NOMO-1 treated with dmso at 0.1 percent for 144 hours (cell line): ENCODE measurements around the gene CD300H.

Source experiments
- DNase-seq: peaks from one replicate; lab custom pipeline; 2025; ENCODE audit not compliant: unreplicated experiment; lab: John Stamatoyannopoulos, UW

The CD300H gene

GRCh38 chr17:74552037-74552436 lies 15.3 kb downstream of the CD300H start:
- no peak for DNase-seq

GRCh38 chr17:74550602-74551001 lies 16.7 kb downstream of the CD300H start:
- no peak for DNase-seq

DNA sequence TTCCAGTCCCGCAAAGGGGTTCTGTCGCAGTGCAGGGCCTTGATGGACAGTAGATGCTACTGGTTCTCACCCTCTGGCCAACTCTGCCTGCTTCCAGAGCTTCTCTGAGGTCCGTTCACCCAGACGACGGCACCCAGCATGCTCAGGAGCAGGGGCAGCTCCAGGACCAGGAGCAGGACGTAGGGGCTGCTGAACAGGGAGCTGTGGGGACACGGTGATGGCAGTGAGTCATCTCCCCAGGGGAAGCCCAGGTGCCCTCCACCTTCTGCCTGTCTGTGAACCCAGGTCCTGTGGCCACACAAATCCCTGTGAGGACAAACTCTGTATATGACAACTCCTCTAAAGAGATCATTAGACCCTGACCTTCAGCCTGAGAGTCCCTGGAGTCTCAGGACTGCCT lies 18.0 kb downstream of the CD300H start:
- no peak for DNase-seq

DNA sequence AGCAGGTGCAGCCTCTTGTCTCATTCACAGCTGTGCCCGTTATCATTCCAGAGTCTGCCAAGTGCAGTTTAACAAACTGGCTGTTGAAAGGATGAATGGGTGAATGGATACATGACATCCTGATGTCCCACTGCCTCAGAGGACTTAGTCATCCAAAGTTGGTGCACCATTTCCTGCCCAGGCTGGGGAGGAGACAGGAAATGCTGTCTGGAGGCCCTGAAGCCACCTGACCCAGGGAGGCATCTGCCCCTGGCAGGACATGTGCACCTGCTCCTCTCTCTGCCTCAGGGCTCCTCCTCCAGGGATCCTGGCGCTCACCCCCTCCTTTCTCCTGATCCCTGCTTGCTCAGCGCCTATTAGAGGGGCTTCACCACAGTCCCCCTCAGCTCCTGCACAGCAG lies 19.6 kb downstream of the CD300H start:
- peak; percentile 15 for DNase-seq

GRCh38 chr17:74547264-74547663 lies 20.0 kb downstream of the CD300H start:
- no peak for DNase-seq

DNA sequence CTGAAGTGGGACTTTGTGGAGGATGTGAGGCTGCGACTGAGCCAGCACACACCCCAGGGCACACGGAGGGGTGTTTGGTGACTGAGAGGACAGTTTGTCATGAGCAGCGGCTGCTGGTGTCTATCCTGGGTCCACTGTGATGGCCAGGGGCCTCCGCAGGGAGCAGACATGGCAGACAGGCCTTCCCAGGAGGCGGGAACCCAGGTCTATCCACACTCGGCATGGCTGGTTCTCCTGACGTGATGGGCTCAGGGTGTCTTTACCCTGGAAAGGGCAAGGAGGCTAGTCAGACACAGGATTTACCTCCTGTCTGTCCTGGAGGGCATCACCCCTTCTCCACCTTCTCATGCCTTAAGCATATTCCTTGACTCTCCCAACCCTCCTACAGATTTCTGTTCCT lies 20.7 kb downstream of the CD300H start:
- DNase-seq: no peak

DNA sequence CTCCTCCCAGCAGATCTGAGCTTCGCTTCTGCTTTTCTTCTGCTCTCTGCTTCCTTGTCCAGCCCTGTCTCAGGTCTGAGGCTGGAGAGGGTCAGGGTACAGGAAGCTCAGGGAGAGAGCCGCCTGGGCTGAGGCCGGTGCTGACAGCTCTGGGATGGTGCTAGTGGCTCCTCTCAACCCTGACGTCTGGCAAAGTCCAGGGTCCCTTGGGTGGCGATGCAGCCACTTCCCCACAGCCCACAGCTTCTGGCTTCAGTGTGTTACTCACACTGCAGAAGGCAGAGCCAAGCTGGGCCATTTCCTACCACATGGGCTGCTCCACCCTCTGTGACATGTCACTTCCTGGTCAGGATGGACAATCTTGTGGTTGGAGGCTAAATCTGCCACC lies 21.5 kb downstream of the CD300H start, which contains the start of gene CD300C:
CD300C (minus strand) TSS at position 273 of the 388 bp plus-strand sequence. CDS start 333 bp downstream, outside the sequence.
- peak; percentile 75 for DNase-seq

GRCh38 chr17:74544991-74545842 lies 22.1 kb downstream of the CD300H start:
- DNase-seq: peak; percentile 12

GRCh38 chr17:74543891-74544760 lies 23.2 kb downstream of the CD300H start:
- no peak for DNase-seq

DNA sequence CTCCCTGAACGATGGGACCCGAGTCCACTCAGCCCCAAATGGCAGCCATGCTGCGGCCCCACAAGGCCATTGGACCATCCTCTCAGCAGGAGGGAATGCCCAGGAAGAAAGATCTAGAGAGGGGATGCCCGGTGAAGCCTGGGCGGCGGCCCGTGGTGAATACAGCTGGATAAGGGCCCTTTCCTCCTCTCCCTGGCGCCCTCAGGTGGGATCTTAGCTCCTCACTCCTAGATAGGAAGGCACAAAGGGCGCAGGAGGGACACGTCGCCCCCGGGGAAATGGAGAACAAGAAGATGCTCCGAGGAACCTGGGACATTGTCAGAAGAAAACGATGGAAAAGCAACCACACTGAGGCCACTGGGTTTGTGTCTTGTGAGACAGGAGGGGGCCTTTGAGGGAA lies 23.9 kb downstream of the CD300H start:
- no peak for DNase-seq

DNA sequence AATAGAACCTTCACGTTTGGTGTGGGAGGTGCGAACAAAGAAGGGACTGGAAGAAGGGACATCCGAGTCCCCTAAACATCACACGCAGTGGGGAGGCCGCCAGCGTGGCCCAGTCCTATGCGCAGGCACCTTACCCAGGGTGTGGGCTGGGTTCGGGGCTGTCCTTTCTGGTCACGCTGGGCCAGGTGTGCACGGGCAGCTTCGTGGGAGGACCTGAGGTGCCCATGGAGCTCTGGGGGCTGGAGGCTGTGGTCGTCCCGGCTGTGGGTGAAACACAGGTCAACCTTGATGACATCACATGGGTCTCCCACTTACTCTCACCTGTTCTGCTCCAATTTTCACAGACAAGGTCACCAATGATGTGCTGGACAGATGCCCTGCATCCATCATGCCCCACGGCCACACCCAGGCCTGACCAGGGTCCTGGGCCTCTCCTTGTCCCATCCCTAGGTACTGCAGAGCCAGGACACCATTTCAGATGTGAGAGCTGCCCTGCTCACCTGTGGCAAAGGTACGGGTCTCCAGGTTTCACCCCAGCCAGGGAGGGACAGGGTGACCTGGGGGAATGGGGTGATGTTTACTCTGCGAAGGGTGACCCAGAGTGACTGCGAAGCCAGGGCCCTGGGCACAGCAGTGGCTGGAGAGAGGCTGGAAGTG lies 24.5 kb downstream of the CD300H start:
- DNase-seq: no peak

DNA sequence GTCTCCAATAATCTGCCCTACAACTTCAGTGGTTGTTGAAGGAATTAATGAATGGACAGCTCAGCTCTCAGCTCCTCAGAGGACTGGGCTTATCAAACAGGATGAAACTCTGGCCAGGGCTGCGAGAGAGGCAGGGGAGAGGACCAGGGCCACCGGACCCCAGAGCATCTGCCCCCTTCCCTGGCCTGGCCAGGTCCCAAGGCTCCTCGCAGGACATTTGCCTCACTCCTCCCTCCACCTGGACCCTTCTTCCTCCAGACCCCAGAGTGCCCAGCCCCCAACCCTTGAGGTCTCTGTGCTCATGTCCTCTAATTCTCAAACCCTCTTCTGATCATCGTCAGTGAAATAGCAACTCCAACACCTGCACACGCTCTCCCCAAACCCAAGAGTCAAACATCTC lies 25.1 kb downstream of the CD300H start:
- no peak for DNase-seq

GRCh38 chr17:74541176-74542111 lies 25.9 kb downstream of the CD300H start:
- no peak for DNase-seq

GRCh38 chr17:74539281-74539820 lies 28.0 kb downstream of the CD300H start:
- no peak for DNase-seq

DNA sequence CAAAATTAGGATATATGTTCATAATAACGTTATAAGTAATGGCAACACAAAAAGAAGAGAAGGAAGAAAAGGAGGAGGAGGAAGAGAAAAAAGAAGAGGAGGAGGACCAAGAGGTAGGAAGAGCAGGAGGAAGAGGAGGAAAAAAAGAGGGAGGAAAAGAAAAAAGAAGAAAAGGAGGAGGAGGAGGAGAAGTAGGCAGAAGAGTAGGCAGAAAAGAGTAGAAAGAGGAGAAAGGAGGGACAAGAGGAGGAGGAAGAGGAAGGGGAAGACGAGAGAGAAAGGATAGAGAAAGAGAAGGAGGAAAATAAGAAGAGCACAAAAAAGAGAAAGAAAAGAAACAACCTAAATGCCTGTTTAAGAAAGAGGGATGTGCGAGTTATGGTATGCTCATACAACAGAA lies 30.4 kb downstream of the CD300H start:
- DNase-seq: no peak

DNA sequence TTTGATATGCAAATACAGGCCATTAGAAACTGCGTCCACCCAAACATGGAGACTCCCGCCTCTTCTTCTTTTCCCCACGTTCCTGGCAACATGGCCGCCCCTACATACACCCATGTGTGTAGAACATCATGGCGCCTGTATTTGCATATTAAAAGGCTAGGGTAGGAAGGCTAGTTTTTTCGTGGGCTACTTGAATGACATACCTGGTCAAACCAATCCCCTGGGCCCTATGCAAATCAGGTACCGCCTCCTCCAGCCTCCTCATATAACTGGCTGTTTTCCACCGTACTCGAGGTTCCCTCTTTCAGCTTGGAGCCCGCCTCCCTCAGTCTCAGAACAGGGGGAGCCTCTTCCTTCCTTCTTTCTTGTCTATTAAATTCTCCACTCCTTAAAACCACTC lies 35.2 kb downstream of the CD300H start:
- peak; percentile 97 for DNase-seq

- peak; percentile 53 for DNase-seq
These were observed 36.0 kb downstream of the CD300H start, which contains the start of gene CD300LB for GRCh38 chr17:74531231-74531761. Gene CD300LB, minus strand, starts transcription at chr17:74531475. Its CDS starts 125 bp downstream, at chr17:74531350.

- no peak for DNase-seq
These were observed 36.5 kb downstream of the CD300H start for GRCh38 chr17:74530831-74531150.

- DNase-seq: no peak
These were observed 38.1 kb downstream of the CD300H start for GRCh38 chr17:74529243-74529642.
